GM12873 (cell line): Measurements from ENCODE around the gene ZNF691.

Experiments used
- TF ChIP-seq, protein P1 (sequence below): IDR thresholded peaks from 2 replicates; pipeline ENCODE4 v1.5.1; 2012; ENCODE audit warnings: low read depth, mild to moderate bottlenecking, moderate library complexity, low read length, control low read depth; ENCODE audit not compliant: insufficient read depth; ENCODE audit errors: missing control alignments

ZNF691 gene

DNA sequence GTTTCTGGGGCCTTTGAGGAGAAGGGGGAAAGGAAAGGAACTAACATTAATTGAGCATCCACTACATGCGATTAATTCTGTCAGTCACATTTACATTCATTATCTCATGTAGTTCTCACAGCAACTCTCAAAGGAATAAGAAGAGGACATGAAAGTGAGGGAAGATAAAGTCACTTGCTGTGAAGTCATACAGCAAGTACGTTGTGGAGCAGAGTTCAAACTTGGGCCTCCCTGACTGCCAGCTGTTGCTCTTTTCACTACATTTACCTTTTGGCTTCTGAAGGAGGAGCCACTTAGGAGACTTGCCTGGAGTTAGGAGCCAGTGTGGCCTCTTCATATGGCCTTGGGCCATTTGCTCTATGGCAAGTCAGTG is 6.2 kb downstream of the ZNF691 start:
- TF ChIP-seq, protein P1, sequence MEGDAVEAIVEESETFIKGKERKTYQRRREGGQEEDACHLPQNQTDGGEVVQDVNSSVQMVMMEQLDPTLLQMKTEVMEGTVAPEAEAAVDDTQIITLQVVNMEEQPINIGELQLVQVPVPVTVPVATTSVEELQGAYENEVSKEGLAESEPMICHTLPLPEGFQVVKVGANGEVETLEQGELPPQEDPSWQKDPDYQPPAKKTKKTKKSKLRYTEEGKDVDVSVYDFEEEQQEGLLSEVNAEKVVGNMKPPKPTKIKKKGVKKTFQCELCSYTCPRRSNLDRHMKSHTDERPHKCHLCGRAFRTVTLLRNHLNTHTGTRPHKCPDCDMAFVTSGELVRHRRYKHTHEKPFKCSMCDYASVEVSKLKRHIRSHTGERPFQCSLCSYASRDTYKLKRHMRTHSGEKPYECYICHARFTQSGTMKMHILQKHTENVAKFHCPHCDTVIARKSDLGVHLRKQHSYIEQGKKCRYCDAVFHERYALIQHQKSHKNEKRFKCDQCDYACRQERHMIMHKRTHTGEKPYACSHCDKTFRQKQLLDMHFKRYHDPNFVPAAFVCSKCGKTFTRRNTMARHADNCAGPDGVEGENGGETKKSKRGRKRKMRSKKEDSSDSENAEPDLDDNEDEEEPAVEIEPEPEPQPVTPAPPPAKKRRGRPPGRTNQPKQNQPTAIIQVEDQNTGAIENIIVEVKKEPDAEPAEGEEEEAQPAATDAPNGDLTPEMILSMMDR = no peak

- TF ChIP-seq, protein P1 = no peak
Observed at GRCh38 chr1:42853116-42853884, 6.9 kb downstream of the ZNF691 start.

- TF ChIP-seq, protein P1 = no peak
Observed at GRCh38 chr1:42860339-42861013, 14.1 kb downstream of the ZNF691 start.

DNA sequence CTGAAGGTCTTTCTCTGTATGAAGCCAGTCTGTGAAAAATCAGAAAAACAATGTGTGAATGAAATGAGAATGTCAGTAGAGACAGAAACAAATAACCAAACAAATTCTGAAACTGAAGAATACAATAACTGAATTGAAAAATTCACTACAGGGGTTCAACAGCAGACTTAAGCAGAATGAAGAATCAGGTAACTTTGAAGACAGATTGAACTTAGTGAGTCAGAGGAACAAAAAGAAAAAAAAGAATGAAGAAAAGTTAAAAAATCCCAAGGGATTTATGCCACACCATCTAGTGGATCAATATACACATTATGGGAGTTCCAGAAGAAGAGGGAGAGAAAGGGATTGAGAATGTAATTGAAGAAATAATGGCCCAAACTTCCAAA is 14.6 kb downstream of the ZNF691 start:
- TF ChIP-seq, protein P1 = no peak

DNA sequence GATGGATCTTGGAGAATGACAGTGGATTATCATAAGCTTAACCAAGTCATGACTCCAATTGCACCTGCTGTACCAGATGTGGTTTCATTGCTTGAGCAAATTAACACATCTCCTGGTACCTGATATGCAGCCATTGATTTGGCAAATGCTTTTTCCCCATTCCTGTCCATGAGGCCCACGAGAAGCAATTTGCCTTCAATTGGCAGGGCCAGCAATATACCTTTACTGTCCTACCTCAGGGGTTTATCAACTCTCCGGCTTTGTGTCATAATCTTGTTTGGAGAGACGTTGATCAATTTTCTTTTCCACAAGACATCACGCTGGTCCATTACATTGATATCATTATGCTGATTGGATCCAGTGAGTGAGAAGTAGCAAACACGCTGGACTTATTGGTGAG is 20.1 kb downstream of the ZNF691 start:
- TF ChIP-seq, protein P1 = no peak

GRCh38 chr1:42873670-42874069 is 27.3 kb downstream of the ZNF691 start:
- TF ChIP-seq, protein P1 = no peak

DNA sequence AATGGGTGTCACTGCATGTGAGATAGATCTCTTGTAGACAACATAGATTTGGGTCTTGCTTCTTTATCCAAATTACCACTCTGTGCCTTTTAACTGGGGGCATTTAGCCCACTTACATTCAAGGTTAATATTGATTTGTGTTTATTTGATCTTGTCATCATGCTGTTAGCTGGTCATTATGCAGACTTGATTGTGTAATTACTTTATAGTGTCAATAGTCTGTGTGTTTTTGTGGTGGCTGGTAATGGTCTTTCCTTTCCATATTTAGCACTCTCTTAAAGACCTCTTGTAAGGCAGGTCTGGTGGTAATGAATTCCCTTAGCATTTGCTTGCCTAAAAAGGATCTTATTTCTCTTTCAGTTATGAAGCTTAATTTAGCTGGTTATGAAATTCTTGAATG is 29.6 kb downstream of the ZNF691 start:
- TF ChIP-seq, protein P1 = no peak
